ENCODE measurements around the gene PDE6A.

Gene PDE6A

GRCh38 chr5:149845601-149846000 lies 99.0 kb downstream of the PDE6A start:
- no peak overlapping the region for H3K4me3 ChIP-seq (replicated peaks; ENCODE audit: low read depth, low read length)
- DNase-seq (ENCODE audit: extremely low read depth, low read depth), result no peak
- TF ChIP-seq CTCF (IDR thresholded peaks at IDR 0.05; ENCODE audit: low read depth, low read length, missing control alignments), result no peak

GRCh38 chr5:149841851-149842793 lies 102.5 kb downstream of the PDE6A start:
- no peak for TF ChIP-seq CTCF (IDR thresholded peaks at IDR 0.05; ENCODE audit: low read depth, low read length, missing control alignments)
- H3K4me3 ChIP-seq (replicated peaks; ENCODE audit: low read depth, low read length), result no peak overlapping the region
- no peak for DNase-seq (ENCODE audit: extremely low read depth, low read depth)

- no peak for DNase-seq (ENCODE audit: extremely low read depth, low read depth)
- TF ChIP-seq CTCF (IDR thresholded peaks at IDR 0.05; ENCODE audit: low read depth, low read length, missing control alignments), result no peak
- H3K4me3 ChIP-seq (replicated peaks; ENCODE audit: low read depth, low read length), result no peak overlapping the region
Measured at GRCh38 chr5:149840226-149840825, 104.3 kb downstream of the PDE6A start.

- peak; percentile 40 for DNase-seq (ENCODE audit: extremely low read depth, low read depth)
- no peak for TF ChIP-seq CTCF (IDR thresholded peaks at IDR 0.05; ENCODE audit: low read depth, low read length, missing control alignments)
- no peak overlapping the region for H3K4me3 ChIP-seq (replicated peaks; ENCODE audit: low read depth, low read length)
Measured at GRCh38 chr5:149839761-149840160, 104.8 kb downstream of the PDE6A start.

- no peak for TF ChIP-seq CTCF (IDR thresholded peaks at IDR 0.05; ENCODE audit: low read depth, low read length, missing control alignments)
- DNase-seq (ENCODE audit: extremely low read depth, low read depth), result peak; percentile 32
- no peak overlapping the region for H3K4me3 ChIP-seq (replicated peaks; ENCODE audit: low read depth, low read length)
Measured at GRCh38 chr5:149838881-149839739, 105.5 kb downstream of the PDE6A start.

GRCh38 chr5:149837680-149838269 lies 106.8 kb downstream of the PDE6A start:
- H3K4me3 ChIP-seq (replicated peaks; ENCODE audit: low read depth, low read length), result no peak overlapping the region
- TF ChIP-seq CTCF (IDR thresholded peaks at IDR 0.05; ENCODE audit: low read depth, low read length, missing control alignments), result peak; percentile 72
- DNase-seq (ENCODE audit: extremely low read depth, low read depth), result no peak
